HL-60 (cell line): Measurements from ENCODE around the gene NAALADL1.

Experiments used
- DNase-seq, 2 experiments: peaks; one replicate each; pipeline ENCODE4 v3.0.0-alpha.2; 2010 to 2020; ENCODE audit warnings: low read depth in 1 of 2, low spot score in 1 of 2
- H3K27ac ChIP-seq: fragments of 250-450 bp; sonication (Bioruptor Pico); replicated peaks from 2 replicates; pipeline ENCODE4 v1.5.1; 2020; ENCODE audit warnings: mild to moderate bottlenecking, moderate library complexity
- H3K27me3 ChIP-seq: fragments of 250-450 bp; sonication (Bioruptor Pico); 2 replicates; pipeline ENCODE4 v1.5.1; 2021; ENCODE audit warnings: mild to moderate bottlenecking, moderate library complexity; ENCODE audit not compliant: insufficient read depth, poor library complexity, severe bottlenecking
- H3K4me3 ChIP-seq: replicated peaks from 2 replicates; pipeline ENCODE4 v1.5.1; 2011; ENCODE audit warnings: mild to moderate bottlenecking, control low read depth, low read length; ENCODE audit not compliant: insufficient read depth
- GABPA ChIP-seq: IDR thresholded peaks from 2 replicates; pipeline ENCODE4 v1.6.1; 2012; ENCODE audit warnings: low read depth
- POLR2AphosphoS5 ChIP-seq: IDR thresholded peaks from 2 replicates; pipeline ENCODE4 v1.6.1; 2012; ENCODE audit warnings: low read depth
- SPI1 ChIP-seq: IDR thresholded peaks from 2 replicates; pipeline ENCODE4 v1.6.1; 2012; ENCODE audit warnings: low read depth, mild to moderate bottlenecking, borderline replicate concordance
- TF ChIP-seq, protein P1 (sequence below): IDR thresholded peaks from one replicate; pipeline ENCODE4 v1.5.1; 2011; ENCODE audit warnings: low read length, control low read depth, inconsistent platforms; ENCODE audit not compliant: insufficient read depth
- TF ChIP-seq, protein P2 (sequence below): IDR thresholded peaks from 2 replicates; pipeline ENCODE4 v1.6.1; 2012; ENCODE audit warnings: low read depth; ENCODE audit not compliant: insufficient replicate concordance

NAALADL1 gene

DNA sequence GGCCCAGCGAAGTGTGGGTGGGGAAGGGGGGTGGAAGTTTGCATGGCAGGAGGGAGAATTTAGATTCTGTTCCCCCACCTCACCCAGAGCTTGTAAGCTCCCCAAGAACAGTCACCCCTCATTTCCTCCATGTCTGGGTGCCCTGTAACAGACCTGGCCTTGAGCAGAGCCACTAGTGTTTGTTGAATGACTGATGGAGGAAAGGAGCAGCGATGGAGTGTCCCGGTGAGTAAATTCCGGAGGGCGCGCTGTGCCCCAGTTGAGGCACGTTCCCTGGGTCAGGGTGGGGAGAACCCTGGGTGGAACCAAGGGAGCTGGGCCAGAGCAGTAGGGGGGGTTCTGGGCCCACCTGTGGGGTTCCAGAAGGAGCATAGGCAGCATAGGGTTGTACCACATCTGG is 827 bp downstream of the NAALADL1 start:
- Histone ChIP-seq H3K27ac (no peak overlapping the region), H3K27me3 (no peaks in the 10 kb centered on the region), H3K4me3 (no peak overlapping the region)
- no peak for DNase-seq
- no peak for TF ChIP-seq SPI1
- TF ChIP-seq, protein P1, sequence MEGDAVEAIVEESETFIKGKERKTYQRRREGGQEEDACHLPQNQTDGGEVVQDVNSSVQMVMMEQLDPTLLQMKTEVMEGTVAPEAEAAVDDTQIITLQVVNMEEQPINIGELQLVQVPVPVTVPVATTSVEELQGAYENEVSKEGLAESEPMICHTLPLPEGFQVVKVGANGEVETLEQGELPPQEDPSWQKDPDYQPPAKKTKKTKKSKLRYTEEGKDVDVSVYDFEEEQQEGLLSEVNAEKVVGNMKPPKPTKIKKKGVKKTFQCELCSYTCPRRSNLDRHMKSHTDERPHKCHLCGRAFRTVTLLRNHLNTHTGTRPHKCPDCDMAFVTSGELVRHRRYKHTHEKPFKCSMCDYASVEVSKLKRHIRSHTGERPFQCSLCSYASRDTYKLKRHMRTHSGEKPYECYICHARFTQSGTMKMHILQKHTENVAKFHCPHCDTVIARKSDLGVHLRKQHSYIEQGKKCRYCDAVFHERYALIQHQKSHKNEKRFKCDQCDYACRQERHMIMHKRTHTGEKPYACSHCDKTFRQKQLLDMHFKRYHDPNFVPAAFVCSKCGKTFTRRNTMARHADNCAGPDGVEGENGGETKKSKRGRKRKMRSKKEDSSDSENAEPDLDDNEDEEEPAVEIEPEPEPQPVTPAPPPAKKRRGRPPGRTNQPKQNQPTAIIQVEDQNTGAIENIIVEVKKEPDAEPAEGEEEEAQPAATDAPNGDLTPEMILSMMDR: no peak
- TF ChIP-seq GABPA: no peak
- TF ChIP-seq, protein P2, sequence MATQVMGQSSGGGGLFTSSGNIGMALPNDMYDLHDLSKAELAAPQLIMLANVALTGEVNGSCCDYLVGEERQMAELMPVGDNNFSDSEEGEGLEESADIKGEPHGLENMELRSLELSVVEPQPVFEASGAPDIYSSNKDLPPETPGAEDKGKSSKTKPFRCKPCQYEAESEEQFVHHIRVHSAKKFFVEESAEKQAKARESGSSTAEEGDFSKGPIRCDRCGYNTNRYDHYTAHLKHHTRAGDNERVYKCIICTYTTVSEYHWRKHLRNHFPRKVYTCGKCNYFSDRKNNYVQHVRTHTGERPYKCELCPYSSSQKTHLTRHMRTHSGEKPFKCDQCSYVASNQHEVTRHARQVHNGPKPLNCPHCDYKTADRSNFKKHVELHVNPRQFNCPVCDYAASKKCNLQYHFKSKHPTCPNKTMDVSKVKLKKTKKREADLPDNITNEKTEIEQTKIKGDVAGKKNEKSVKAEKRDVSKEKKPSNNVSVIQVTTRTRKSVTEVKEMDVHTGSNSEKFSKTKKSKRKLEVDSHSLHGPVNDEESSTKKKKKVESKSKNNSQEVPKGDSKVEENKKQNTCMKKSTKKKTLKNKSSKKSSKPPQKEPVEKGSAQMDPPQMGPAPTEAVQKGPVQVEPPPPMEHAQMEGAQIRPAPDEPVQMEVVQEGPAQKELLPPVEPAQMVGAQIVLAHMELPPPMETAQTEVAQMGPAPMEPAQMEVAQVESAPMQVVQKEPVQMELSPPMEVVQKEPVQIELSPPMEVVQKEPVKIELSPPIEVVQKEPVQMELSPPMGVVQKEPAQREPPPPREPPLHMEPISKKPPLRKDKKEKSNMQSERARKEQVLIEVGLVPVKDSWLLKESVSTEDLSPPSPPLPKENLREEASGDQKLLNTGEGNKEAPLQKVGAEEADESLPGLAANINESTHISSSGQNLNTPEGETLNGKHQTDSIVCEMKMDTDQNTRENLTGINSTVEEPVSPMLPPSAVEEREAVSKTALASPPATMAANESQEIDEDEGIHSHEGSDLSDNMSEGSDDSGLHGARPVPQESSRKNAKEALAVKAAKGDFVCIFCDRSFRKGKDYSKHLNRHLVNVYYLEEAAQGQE: no peak
- no peak for TF ChIP-seq POLR2AphosphoS5

DNA sequence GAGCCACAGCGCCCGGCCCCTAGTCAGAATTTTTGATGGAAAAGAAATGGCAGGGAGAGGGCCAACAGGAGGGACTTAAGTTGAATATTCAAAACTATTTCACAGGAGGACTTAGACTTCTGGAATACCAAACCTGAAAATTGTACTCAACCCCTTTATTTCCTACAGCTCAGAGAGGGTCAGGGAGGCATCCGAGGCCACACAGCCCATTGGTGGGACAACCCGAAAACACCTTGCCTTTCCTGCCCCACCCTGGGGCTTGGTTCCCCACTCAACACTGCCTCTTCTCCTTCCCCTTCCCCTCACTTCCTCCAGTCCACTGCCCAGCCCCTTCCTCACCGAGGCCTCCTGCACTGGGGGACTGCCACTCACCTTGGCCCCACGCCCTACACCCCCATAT is 1.4 kb downstream of the NAALADL1 start:
- H3K27ac ChIP-seq: no peak overlapping the region
- no peak for DNase-seq
- TF ChIP-seq GABPA (no peak), POLR2AphosphoS5 (no peak), SPI1 (no peak)
- TF ChIP-seq, protein P1: no peak
- TF ChIP-seq, protein P2: no peak
- H3K4me3 ChIP-seq: no peak overlapping the region
- H3K27me3 ChIP-seq: no peaks in the 10 kb centered on the region

DNA sequence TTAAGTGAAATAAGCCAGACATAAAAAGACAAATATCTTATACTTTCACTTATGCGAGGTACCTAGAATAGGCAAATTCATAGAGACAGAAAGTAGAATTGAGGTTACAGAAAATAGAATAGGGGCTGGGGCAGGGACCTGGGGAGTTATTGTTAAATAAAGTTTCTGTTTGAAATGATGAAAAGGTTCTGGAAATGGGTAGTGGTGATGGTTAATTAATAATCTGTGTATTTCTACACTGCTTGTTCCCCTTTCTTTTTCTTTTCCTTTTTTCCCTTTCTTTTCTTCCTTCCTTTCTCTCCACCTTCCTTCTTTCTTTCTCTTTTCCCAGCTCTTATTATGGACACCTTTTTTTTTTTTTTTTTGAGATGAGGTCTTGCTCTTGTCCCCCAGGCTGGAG is 2.8 kb downstream of the NAALADL1 start:
- no peak for DNase-seq
- Histone ChIP-seq H3K27ac (no peak overlapping the region), H3K4me3 (no peak overlapping the region), H3K27me3 (no peaks in the 10 kb centered on the region)
- TF ChIP-seq, protein P1: no peak
- no peak for TF ChIP-seq POLR2AphosphoS5
- no peak for TF ChIP-seq SPI1
- no peak for TF ChIP-seq GABPA
- TF ChIP-seq, protein P2: no peak
